Measurements from ENCODE around the gene POU2F1. TPM values are rescaled to one million over a fixed set of nuclear protein-coding genes. Genes with fewer than 3 reads are reported as not detected.
A peak's percentile ranks its signal among the peaks of the same experiment; 100 is the strongest.

POU2F1 gene
- total RNA-seq, 5 donors from 2014 or later (not counting 1 experiment from before 2014, with no cell fraction given) = 15.1 to 34.5 (median 22.6) TPM

DNA sequence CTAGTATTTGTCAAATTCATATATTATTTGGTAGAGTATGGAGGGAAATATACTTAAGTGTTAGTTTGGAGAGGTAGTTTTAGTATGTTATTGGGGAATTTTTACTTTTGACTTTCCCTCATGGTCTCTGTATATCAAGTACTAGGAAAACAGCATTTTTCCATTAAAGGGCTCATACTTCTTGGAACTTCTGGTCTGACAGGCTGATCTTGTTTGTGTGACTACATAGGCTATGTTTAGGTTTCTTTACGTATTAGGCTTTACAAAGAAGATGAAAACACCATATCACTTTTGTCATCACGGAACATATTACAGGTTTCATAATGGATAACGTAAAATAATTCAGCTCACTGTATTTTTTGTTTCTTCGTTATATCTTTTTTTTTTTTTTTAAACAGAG is 30.8 kb downstream of the POU2F1 start:
- DNase-seq (no peak), ATAC-seq (replicated peaks in 1 of 4) (no peak)
- ChIA-PET CTCF (interaction anchor here (0.5 to 1.3 kb wide), 7 partner anchors 9 to 1106 kb away, joined by 3 to 4 read pairs (median 4); partner anchors contain the start of gene POU2F1 (in 1 of the 2)), POLR2A (interaction anchor here in 1 of 2 donors (0.5 kb wide), 1 partner anchor 761 kb away, joined by 3 read pairs; no protein-coding TSS in a partner anchor)
- no peaks in the 10 kb centered on the region for H3K9me3 ChIP-seq
- Mint-ChIP-seq H3K27ac (no peak overlapping the region), H3K9me3 (no peaks in the 10 kb centered on the region), H3K4me3 (no peak overlapping the region), H3K27me3 (no peaks in the 10 kb centered on the region), H3K4me1 (peaks cover 43 to 51% (median 49%) of the 10 kb centered on the region in 3 donors), H3K36me3 (peaks cover 15% of the 10 kb centered on the region)
- no peak overlapping the region for H3K27ac ChIP-seq (ENCODE audit: low read length)
- no peaks in the 10 kb centered on the region for H3K4me1 ChIP-seq (ENCODE audit: control insufficient read depth in 1 of 2, extremely low read depth in 1 of 2, insufficient read depth in 2 of 2, low read length in 2 of 2)
- no peaks in the 10 kb centered on the region for H3K27me3 ChIP-seq (replicated peaks in 1 of 2; ENCODE audit: control insufficient read depth in 2 of 2, extremely low read depth in 1 of 2, insufficient read depth in 2 of 2, low read length in 1 of 2)
- WGBS (ENCODE audit: insufficient coverage) = no CpG with 5 or more reads among the region's 4 CpGs
- H3K4me3 ChIP-seq (ENCODE audit: control insufficient read depth in 1 of 2, extremely low read depth in 1 of 2, low read length in 1 of 2) = no peak overlapping the region
- H3K36me3 ChIP-seq (ENCODE audit: control insufficient read depth in 2 of 2, extremely low read depth in 1 of 2, insufficient read depth in 1 of 2, low read length in 1 of 2) = no peaks in the 10 kb centered on the region

DNA sequence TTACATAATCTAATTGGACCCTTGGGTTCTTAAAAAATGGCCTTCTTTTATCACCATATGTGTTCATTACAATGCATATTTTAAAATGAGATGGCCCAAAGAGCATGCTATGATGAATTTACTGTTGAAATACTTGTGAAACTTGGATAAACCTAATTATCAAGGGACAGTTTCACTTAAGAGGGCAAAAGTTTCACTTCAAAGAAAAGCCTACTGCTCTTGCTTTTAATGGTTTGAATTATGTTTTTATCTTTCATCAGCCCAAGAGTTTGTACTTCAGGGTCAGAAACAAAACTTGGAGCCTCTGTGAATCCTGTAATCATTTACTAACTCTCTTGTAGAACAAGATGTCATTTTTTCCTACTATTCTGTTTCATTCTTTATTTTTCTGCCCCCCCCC is 32.3 kb downstream of the POU2F1 start:
- H3K27ac ChIP-seq (ENCODE audit: low read length) = no peak overlapping the region
- Mint-ChIP-seq H3K4me3 (no peak overlapping the region), H3K36me3 (peaks cover 15% of the 10 kb centered on the region), H3K27me3 (no peaks in the 10 kb centered on the region), H3K27ac (no peak overlapping the region), H3K4me1 (peaks cover 31 to 44% (median 44%) of the 10 kb centered on the region in 3 donors), H3K9me3 (no peaks in the 10 kb centered on the region)
- no peaks in the 10 kb centered on the region for H3K4me1 ChIP-seq (ENCODE audit: control insufficient read depth in 1 of 2, extremely low read depth in 1 of 2, insufficient read depth in 2 of 2, low read length in 2 of 2)
- ChIA-PET POLR2A (no interaction called here), CTCF (interaction anchor here in 1 of 2 donors (1.2 kb wide), 2 partner anchors 10 to 16 kb away, joined by 3 read pairs; no protein-coding TSS in a partner anchor)
- DNase-seq (no peak), ATAC-seq (replicated peaks in 1 of 4) (no peak)
- H3K27me3 ChIP-seq (replicated peaks in 1 of 2; ENCODE audit: control insufficient read depth in 2 of 2, extremely low read depth in 1 of 2, insufficient read depth in 2 of 2, low read length in 1 of 2) = no peaks in the 10 kb centered on the region
- H3K9me3 ChIP-seq = no peaks in the 10 kb centered on the region
- H3K36me3 ChIP-seq (ENCODE audit: control insufficient read depth in 2 of 2, extremely low read depth in 1 of 2, insufficient read depth in 1 of 2, low read length in 1 of 2) = no peaks in the 10 kb centered on the region
- H3K4me3 ChIP-seq (ENCODE audit: control insufficient read depth in 1 of 2, extremely low read depth in 1 of 2, low read length in 1 of 2) = no peak overlapping the region

DNA sequence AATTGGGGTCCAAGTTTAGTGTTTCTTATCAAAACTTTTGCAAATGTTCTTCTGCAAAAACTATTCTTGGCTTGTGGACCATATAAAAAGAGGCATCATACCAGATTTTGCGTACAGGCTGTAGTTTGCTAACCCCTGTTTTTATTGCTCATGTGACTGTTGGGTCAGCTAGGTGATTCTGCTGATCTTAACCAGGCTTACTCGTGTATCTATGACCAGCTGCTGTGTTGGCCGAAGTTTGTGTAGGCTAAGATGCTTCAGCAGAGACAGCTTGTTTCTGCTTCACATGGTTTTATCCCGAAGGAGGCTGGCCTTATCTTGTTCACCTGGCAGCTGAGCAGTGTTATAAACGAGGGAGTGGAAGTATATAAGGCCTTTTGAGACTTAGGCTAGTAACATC is 38.2 kb downstream of the POU2F1 start:
- 91% methylated on average over 3 of the region's 5 CpGs for WGBS (ENCODE audit: insufficient coverage)
- ATAC-seq (replicated peaks in 1 of 4) (no peak), DNase-seq (no peak)
- Mint-ChIP-seq H3K9me3 (no peaks in the 10 kb centered on the region), H3K4me3 (no peak overlapping the region), H3K36me3 (peaks cover 11% of the 10 kb centered on the region), H3K4me1 (peaks cover 27 to 42% (median 33%) of the 10 kb centered on the region in 3 donors), H3K27ac (no peak overlapping the region), H3K27me3 (no peaks in the 10 kb centered on the region)
- H3K4me3 ChIP-seq (ENCODE audit: control insufficient read depth in 1 of 2, extremely low read depth in 1 of 2, low read length in 1 of 2) = no peak overlapping the region
- no peak overlapping the region for H3K27ac ChIP-seq (ENCODE audit: low read length)
- POLR2A ChIA-PET = no interaction called here
- CTCF ChIA-PET = interaction anchor here (1.4 to 2.0 kb wide), 2 partner anchors 9 to 10 kb away, joined by 5 to 11 read pairs; no protein-coding TSS in a partner anchor
- H3K27me3 ChIP-seq (replicated peaks in 1 of 2; ENCODE audit: control insufficient read depth in 2 of 2, extremely low read depth in 1 of 2, insufficient read depth in 2 of 2, low read length in 1 of 2) = no peaks in the 10 kb centered on the region
- H3K36me3 ChIP-seq (ENCODE audit: control insufficient read depth in 2 of 2, extremely low read depth in 1 of 2, insufficient read depth in 1 of 2, low read length in 1 of 2) = no peaks in the 10 kb centered on the region
- H3K9me3 ChIP-seq = no peaks in the 10 kb centered on the region
- peaks cover 0 to 16% of the 10 kb centered on the region in 2 experiments for H3K4me1 ChIP-seq (ENCODE audit: control insufficient read depth in 1 of 2, extremely low read depth in 1 of 2, insufficient read depth in 2 of 2, low read length in 2 of 2)

DNA sequence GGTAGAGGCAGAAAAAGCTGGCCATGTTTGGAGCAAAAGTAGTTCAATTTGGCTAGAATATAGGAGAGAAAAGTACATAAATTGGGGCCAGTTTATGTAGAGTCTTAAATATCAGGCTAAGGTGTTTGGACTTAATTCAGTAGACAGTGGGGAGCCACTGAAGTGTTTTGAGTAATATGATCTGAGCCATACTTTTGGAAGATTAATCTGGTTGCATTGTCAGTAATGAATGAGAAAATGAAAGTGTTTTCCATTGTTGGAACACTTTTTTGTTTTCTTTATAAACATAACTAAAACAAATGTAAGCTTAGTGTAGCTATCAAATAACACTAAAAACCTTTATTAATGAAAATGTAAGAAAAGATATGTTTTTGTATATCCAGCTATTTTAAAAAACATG is 42.1 kb downstream of the POU2F1 start:
- Mint-ChIP-seq H3K4me3 (no peak overlapping the region), H3K27me3 (no peaks in the 10 kb centered on the region), H3K36me3 (no peaks in the 10 kb centered on the region), H3K27ac (no peak overlapping the region), H3K9me3 (no peaks in the 10 kb centered on the region), H3K4me1 (peaks cover 11 to 28% (median 19%) of the 10 kb centered on the region in 3 donors)
- H3K4me1 ChIP-seq (ENCODE audit: control insufficient read depth in 1 of 2, extremely low read depth in 1 of 2, insufficient read depth in 2 of 2, low read length in 2 of 2) = peaks cover 9 to 27% of the 10 kb centered on the region in 2 experiments
- ATAC-seq (replicated peaks in 1 of 4) (no peak), DNase-seq (no peak)
- no peak overlapping the region for H3K4me3 ChIP-seq (ENCODE audit: control insufficient read depth in 1 of 2, extremely low read depth in 1 of 2, low read length in 1 of 2)
- ChIA-PET CTCF (interaction anchor here (0.5 to 1.9 kb wide), 7 partner anchors 10 to 252 kb away, joined by 3 to 5 read pairs (median 3); no protein-coding TSS in a partner anchor), POLR2A (interaction anchor here (0.6 to 1.1 kb wide), 2 partner anchors 42 to 175 kb away, joined by 3 to 6 read pairs; partner anchors contain the start of gene POU2F1 (in 1 of the 2))
- H3K9me3 ChIP-seq = no peaks in the 10 kb centered on the region
- no peaks in the 10 kb centered on the region for H3K36me3 ChIP-seq (ENCODE audit: control insufficient read depth in 2 of 2, extremely low read depth in 1 of 2, insufficient read depth in 1 of 2, low read length in 1 of 2)
- no peak overlapping the region for H3K27ac ChIP-seq (ENCODE audit: low read length)
- no peaks in the 10 kb centered on the region for H3K27me3 ChIP-seq (replicated peaks in 1 of 2; ENCODE audit: control insufficient read depth in 2 of 2, extremely low read depth in 1 of 2, insufficient read depth in 2 of 2, low read length in 1 of 2)

DNA sequence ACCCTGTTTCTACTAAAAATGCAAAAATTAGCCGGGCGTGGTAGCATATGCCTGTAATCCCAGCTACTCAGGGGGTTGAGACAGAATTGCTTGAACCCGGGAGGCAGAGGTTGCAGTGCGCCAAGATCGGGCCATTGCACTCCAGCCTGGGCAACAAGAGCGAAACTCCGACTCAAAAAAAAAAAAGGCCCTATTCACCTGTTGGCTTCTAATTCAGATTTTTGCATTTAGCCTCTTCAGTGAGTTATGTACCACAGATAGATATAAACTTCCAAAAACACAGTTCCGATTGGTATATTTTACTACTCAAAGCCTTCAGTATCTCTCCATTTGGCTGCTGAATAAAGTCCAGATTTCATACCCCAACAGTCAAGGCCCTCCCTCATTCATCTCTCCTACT is 42.7 kb downstream of the POU2F1 start:
- no peak overlapping the region for H3K4me3 Mint-ChIP-seq
- ATAC-seq (replicated peaks in 1 of 4) (no peak), DNase-seq (no peak)
- Histone ChIP-seq H3K9me3 (no peaks in the 10 kb centered on the region), H3K4me3 (ENCODE audit: control insufficient read depth in 1 of 2, extremely low read depth in 1 of 2, low read length in 1 of 2) (no peak overlapping the region), H3K27me3 (replicated peaks in 1 of 2; ENCODE audit: control insufficient read depth in 2 of 2, extremely low read depth in 1 of 2, insufficient read depth in 2 of 2, low read length in 1 of 2) (no peaks in the 10 kb centered on the region), H3K4me1 (ENCODE audit: control insufficient read depth in 1 of 2, extremely low read depth in 1 of 2, insufficient read depth in 2 of 2, low read length in 2 of 2) (peaks cover 9 to 27% of the 10 kb centered on the region in 2 experiments), H3K36me3 (ENCODE audit: control insufficient read depth in 2 of 2, extremely low read depth in 1 of 2, insufficient read depth in 1 of 2, low read length in 1 of 2) (no peaks in the 10 kb centered on the region), H3K27ac (ENCODE audit: low read length) (no peak overlapping the region)
- POLR2A ChIA-PET = interaction anchor here (0.6 to 1.1 kb wide), 3 partner anchors 23 to 338 kb away, joined by 3 to 4 read pairs (median 4); partner anchors contain the start of gene POU2F1 (in 1 of the 2)
- no peaks in the 10 kb centered on the region for H3K9me3 Mint-ChIP-seq
- WGBS (ENCODE audit: insufficient coverage) = 92% methylated on average over 8 of the region's 8 CpGs
- H3K36me3 Mint-ChIP-seq = no peaks in the 10 kb centered on the region
- no peak overlapping the region for H3K27ac Mint-ChIP-seq
- CTCF ChIA-PET = interaction anchor here (0.7 to 1.9 kb wide), 6 partner anchors 37 to 270 kb away, joined by 3 to 8 read pairs (median 4); partner anchors contain the start of gene POU2F1 (in 1 of the 2)
- peaks cover 15 to 30% (median 19%) of the 10 kb centered on the region in 3 donors for H3K4me1 Mint-ChIP-seq
- H3K27me3 Mint-ChIP-seq = no peaks in the 10 kb centered on the region

DNA sequence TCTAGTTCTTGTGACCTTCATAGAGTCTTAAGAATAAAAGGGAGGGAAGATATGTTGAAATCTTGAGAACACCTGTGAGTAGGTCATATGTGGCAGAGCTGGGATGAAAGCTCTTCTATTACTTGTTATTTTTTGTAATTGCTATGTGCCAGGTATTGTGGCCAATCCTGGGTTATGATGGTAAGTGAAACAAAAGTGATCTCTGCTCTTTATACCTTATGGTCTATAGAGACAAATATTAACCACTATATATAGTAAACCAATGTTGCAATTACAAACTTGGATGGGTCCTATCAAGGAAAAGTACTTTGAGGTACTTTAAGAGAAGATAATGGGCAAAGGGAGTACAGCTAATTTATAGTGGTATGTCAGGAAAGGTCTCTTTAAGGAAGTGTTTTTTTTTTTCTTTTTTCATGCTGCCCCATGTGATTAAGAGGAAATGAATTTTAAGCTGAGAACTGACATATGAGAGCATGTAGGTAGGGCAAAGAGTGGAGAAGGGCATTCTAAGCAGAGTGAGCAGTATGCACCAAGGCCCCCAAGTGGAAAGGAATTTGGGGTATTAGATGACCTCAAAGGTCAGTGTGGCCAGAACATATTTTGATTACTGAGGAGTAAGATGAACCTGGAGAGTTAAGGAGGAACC is 43.3 kb downstream of the POU2F1 start:
- no peaks in the 10 kb centered on the region for H3K9me3 Mint-ChIP-seq
- no peak overlapping the region for H3K4me3 Mint-ChIP-seq
- ChIA-PET POLR2A (interaction anchor here (0.6 to 0.7 kb wide), 5 partner anchors 24 to 337 kb away, joined by 3 to 4 read pairs (median 4); no protein-coding TSS in a partner anchor), CTCF (interaction anchor here (0.6 to 2.1 kb wide), 13 partner anchors 10 to 295 kb away, joined by 3 to 8 read pairs (median 4); partner anchors contain the start of gene POU2F1 (in 2 of the 2))
- peak in 1 of 35 experiments; percentile 25 for DNase-seq
- H3K4me3 ChIP-seq (ENCODE audit: control insufficient read depth in 1 of 2, extremely low read depth in 1 of 2, low read length in 1 of 2) = no peak overlapping the region
- H3K27ac ChIP-seq (ENCODE audit: low read length) = peak overlapping the region; percentile 10
- peak in 3 of 4 experiments; percentile 31 to 60 (median 59) for ATAC-seq (replicated peaks in 1 of 4)
- no peaks in the 10 kb centered on the region for H3K27me3 Mint-ChIP-seq
- no peaks in the 10 kb centered on the region for H3K27me3 ChIP-seq (replicated peaks in 1 of 2; ENCODE audit: control insufficient read depth in 2 of 2, extremely low read depth in 1 of 2, insufficient read depth in 2 of 2, low read length in 1 of 2)
- no peak overlapping the region for H3K27ac Mint-ChIP-seq
- H3K36me3 ChIP-seq (ENCODE audit: control insufficient read depth in 2 of 2, extremely low read depth in 1 of 2, insufficient read depth in 1 of 2, low read length in 1 of 2) = no peaks in the 10 kb centered on the region
- H3K4me1 ChIP-seq (ENCODE audit: control insufficient read depth in 1 of 2, extremely low read depth in 1 of 2, insufficient read depth in 2 of 2, low read length in 2 of 2) = peaks cover 9 to 27% of the 10 kb centered on the region in 2 experiments
- no peaks in the 10 kb centered on the region for H3K9me3 ChIP-seq
- H3K36me3 Mint-ChIP-seq = no peaks in the 10 kb centered on the region
- peaks cover 17 to 31% (median 20%) of the 10 kb centered on the region in 3 donors for H3K4me1 Mint-ChIP-seq

Measured in T-cell (primary cell).